Activated T-helper 1 cell treated with Interleukin-2 at 50 U/mL for 16 hours (primary cell): ENCODE data around the gene TET2.

ENCODE experiments used
- DNase-seq: peaks from one replicate; pipeline ENCODE4 v3.0.0-alpha.2; 2020; ENCODE audit warnings: low read depth

The TET2 gene

GRCh38 chr4:105140684-105141490 is 5.8 kb upstream of the TET2 start:
- peak; percentile 5 for DNase-seq

GRCh38 chr4:105145156-105145902 is 1.3 kb upstream of the TET2 start:
- DNase-seq: no peak

- peak; percentile 15 for DNase-seq
Observed at GRCh38 chr4:105145903-105146275, 787 bp upstream of the TET2 start.

DNA sequence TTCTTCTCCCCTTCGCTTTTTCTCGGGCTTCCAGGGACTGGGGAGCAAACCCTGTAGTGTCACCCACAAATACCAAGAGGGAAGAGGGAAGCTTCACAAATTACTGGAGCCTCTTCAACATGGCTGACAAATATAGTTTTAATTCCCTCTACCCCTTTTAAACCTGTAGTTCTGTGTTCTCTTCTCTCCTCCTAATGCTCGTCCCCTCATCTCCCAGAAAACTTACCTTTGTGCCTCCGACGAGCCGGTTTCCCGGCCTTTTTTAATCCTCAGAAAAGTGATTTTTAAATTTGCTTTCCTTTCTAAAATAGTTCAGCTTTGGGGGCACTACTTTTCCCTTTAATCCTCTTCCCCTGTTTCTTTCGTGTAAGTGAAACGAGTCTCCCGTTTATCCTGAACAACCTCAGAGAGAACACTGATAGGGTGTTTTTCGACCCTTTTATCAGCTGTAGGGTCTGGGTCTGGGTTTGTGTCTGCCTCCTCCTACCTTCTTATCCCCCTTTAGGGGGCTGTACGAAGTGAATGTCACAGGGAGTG is 408 bp downstream of the TET2 start:
- DNase-seq: no peak

- no peak for DNase-seq
Observed at GRCh38 chr4:105147553-105148161, 981 bp downstream of the TET2 start.

DNA sequence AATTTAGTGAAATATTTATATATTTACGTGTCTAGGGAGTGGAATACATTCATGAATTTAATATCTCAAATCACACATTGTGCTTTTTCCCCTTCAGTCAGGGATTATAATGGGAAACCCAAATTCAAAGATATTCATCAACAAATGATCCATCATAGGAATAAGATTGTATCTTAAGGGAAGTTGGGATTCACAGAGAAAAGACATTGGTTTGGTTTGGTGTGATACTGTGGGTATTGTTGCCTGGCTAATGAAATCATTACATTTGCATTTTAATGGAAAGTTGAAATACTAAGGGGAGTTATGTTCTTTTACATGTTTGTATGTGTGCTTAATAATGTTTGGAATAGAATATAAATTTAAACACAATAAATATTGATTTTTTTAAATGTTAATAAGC is 1.7 kb downstream of the TET2 start:
- DNase-seq: no peak

- no peak for DNase-seq
Observed at GRCh38 chr4:105148776-105149175, 2.1 kb downstream of the TET2 start.

GRCh38 chr4:105149771-105150170 is 3.1 kb downstream of the TET2 start:
- no peak for DNase-seq

GRCh38 chr4:105150503-105150902 is 3.8 kb downstream of the TET2 start:
- no peak for DNase-seq

GRCh38 chr4:105153749-105154148 is 7.1 kb downstream of the TET2 start:
- no peak for DNase-seq

DNA sequence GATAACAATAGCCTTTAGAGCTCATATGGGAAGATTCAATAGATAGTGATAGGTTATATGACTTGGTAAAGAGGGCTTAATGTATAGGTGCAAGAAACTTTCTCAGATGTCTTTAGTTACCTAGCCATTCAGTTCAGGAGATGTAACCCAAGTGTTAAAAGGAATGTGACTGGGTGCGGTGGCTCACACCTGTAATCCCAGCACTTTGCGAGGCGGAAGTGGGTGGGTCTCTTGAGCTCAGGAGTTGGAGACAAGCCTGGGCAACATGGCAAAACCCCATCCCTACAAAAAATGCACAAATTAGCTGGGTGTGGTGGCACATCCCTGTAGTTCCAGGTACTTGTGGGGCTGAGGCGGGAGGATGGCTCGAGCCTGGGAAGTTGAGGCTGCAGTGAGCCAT is 7.9 kb downstream of the TET2 start:
- no peak for DNase-seq

DNA sequence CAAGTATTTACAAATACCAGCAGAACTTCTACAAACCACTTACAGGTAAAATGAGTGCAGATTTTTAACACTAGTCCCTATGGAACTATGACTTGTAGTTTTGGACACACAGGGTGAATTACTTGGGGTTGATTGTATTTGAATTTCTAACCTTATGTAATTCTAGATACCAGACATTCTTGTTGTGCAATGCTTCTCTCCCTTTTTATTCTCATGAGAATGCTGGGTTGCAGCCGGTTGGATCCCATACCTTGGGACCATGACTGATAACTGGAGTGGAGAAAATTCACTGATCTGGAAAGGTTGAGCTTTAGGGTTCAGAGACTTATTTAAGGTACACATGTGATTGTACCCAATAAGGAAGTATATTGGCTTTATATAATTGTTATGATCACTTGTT is 8.8 kb downstream of the TET2 start:
- DNase-seq: no peak

GRCh38 chr4:105158837-105159236 is 12.2 kb downstream of the TET2 start:
- no peak for DNase-seq

GRCh38 chr4:105162123-105162796 is 15.6 kb downstream of the TET2 start:
- DNase-seq: no peak

GRCh38 chr4:105164548-105164947 is 17.9 kb downstream of the TET2 start:
- DNase-seq: no peak

DNA sequence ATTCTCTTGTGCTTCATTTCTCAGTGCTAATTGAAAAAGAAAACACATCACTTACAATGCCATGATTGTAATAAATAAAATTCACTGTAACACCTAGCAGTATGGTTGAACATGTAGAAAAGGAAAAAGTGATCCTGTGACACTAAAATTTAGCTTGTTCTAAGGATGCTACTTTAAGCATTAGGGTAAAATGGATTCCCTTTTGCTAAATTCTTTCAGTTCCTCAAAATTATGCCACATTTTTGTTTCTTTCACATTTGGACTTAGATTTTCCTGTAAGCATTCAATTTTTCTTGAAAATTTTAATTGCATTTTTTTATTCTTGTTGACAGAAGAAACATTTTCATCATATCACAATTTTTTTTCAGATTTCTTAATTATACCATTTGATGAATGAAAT is 19.4 kb downstream of the TET2 start:
- DNase-seq: no peak

DNA sequence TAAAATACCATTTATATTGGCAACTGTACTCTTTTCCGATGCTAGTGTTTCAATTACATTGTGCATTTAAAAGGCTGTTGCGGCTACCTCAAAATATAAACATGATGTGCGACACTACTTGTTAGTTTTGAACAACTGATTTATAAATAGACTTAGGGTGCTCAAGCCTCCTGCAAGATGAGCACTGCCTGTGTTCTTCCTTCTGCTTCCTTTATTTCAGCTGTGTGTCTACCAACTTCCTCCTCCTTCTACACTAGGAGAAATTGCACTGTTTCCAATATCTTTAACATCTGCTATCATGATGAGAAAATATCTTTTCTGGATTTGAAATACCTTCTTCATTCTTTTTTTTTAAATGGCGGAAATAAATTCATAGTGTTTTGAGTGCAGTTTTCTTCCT is 24.0 kb downstream of the TET2 start:
- DNase-seq: no peak

GRCh38 chr4:105171912-105172311 is 25.2 kb downstream of the TET2 start:
- no peak for DNase-seq

GRCh38 chr4:105174098-105174497 is 27.4 kb downstream of the TET2 start:
- DNase-seq: no peak

DNA sequence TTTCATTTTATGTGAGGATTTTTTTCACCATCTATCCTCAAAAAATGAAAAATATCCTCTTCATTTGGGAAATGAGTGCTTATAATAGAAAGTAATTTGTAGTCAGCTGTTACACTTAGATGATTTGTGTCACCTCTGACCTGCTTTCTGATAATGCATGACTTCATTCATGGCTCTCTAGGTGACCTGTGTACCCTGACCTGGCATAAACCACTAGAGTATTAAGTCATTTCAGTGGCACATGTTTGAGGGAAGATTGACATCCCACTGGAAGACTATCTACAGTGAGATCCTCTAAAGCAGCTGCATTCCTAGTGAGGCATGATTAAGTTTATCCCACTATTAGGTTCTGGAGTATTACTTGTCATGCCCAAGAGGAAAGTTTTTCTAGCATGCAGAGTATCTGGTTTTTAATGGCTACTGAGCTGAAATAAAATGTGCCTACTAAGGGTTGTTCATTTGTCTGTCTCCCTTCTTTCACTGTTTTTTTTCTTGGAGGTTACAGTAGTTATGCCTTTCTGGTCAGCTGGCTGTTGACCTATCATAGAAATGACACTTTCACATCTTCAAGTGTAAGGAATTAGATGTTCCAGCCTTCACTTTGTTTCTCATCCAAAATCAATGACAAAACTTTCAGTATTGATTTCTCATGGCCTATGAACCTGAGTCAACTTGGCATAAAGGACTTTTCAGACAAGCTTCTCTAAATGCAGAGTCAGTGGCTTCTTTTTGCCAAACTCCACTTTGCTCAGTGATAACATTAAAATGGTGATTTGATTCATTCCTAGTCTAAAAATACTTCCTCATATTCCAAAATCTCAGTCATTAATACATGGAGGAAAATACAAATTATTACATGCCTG is 33.1 kb downstream of the TET2 start:
- DNase-seq: no peak

DNA sequence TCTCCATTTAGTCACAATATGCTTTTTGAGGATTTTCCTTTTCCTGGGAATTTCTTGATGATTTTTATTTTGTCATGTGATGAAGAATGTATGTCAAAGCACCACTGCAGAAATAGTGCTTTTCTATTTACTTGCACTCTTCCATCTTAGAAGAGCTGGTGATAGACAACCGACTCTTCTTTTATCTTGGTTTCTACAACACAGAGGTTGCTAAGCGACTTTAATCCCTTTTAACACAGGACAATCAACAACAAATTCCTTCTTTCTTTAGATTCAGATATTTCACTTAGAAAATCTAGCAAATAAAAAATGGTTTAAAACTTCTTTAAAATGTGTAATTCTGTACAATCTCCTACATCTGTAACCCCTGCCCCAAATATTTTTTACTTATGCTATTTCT is 34.6 kb downstream of the TET2 start:
- DNase-seq: no peak
